Measurements from ENCODE around the gene THSD7A. TPM values are rescaled to one million over a fixed set of nuclear protein-coding genes. Genes with fewer than 3 reads are reported as not detected.

Gene THSD7A
- total and polyA plus RNA-seq, 2 of the 4 experiments (the other 2 are of a cell fraction) = 0.02 to 0.18 TPM

DNA sequence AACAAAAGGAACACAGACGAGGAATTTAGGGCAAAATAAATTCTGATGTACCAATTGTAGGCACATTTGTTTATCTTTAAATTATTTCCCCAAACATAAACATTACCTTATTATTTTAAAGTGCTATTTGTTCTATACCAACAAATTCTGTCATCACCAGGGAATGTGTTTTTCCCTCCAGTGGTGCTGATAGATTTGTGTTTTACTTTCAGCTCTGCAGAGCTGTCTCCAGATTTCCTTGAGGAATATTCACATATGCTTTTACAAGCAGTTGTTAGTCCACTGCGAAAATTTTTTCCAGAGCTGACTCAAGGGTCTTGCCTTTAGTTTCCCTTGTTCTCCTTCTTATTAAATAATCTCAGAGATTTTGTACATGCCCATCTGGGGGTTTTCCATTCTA is 495.6 kb downstream of the THSD7A start:
- Histone ChIP-seq H2AFZ (replicated peaks; ENCODE audit: low read length, poor library complexity) (no peak overlapping the region), H3K23ac (ENCODE audit: low read depth, low read length) (no peak overlapping the region), H2BK15ac (ENCODE audit: low read depth, low read length) (no peak overlapping the region), H3K9me3 (ENCODE audit: control insufficient read depth, insufficient read depth, low read length) (no peaks in the 10 kb centered on the region), H3K56ac (ENCODE audit: extremely low read depth, insufficient read depth, low read length) (no peak overlapping the region), H3K27ac (ENCODE audit: insufficient read depth, low read length) (no peak overlapping the region), H2AK5ac (ENCODE audit: low read depth, low read length) (no peak overlapping the region), H3K36me3 (ENCODE audit: control insufficient read depth, insufficient read depth, low read length) (no peaks in the 10 kb centered on the region), H4K8ac (ENCODE audit: low read depth in 2 of 2, low read length in 2 of 2) (no peak overlapping the region), H3K79me1 (ENCODE audit: low read depth in 1 of 2, low read length in 2 of 2) (no peaks in the 10 kb centered on the region), H2BK20ac (ENCODE audit: low read depth, low read length) (no peak overlapping the region), H2BK120ac (ENCODE audit: low read depth, low read length) (no peak overlapping the region), H3K4me3 (ENCODE audit: insufficient read depth, low read depth, low read length) (no peak overlapping the region), H3K18ac (ENCODE audit: low read depth, low read length) (no peak overlapping the region), H2BK5ac (ENCODE audit: low read depth, low read length, poor library complexity, severe bottlenecking) (no peak overlapping the region), H3K4me1 (ENCODE audit: control insufficient read depth, insufficient read depth, low read length) (no peaks in the 10 kb centered on the region), H3K14ac (replicated peaks; ENCODE audit: low read depth, low read length) (no peak overlapping the region), H3K27me3 (ENCODE audit: control insufficient read depth, insufficient read depth, low read length) (no peaks in the 10 kb centered on the region), H3K9me1 (ENCODE audit: insufficient read depth, low read length) (no peaks in the 10 kb centered on the region), H2AK9ac (replicated peaks; ENCODE audit: low read depth, low read length, poor library complexity) (no peak overlapping the region), H3K4ac (ENCODE audit: low read depth, low read length) (no peak overlapping the region), H4K20me1 (ENCODE audit: insufficient read depth, low read length) (no peaks in the 10 kb centered on the region), H3K4me2 (ENCODE audit: low read depth, low read length) (no peak overlapping the region), H4K5ac (ENCODE audit: low read depth, low read length) (no peak overlapping the region), H4K91ac (ENCODE audit: insufficient read depth, low read depth, low read length) (no peak overlapping the region), H3K9ac (ENCODE audit: low read depth, low read length) (no peak overlapping the region)
- WGBS, 2 experiments (ENCODE audit: extremely low coverage in 2 of 2, insufficient read length in 1 of 2) = no CpG with 5 or more reads among the region's 2 CpGs
- dilution Hi-C loops (cut with HindIII; ENCODE audit: low sequenced_read_pairs, unreplicated experiment) (no loop called here), in situ Hi-C loops (cut with MboI; ENCODE audit: low sequenced_read_pairs) (no loop called here), intact Hi-C loops (cut with micrococcal nuclease) (no loop called here)
- DNase-seq (no peak), ATAC-seq (ENCODE audit: low read depth) (no peak)
- BruUV-seq (replicated peaks) = no TSS peak
- TF ChIP-seq CHD1 (IDR thresholded peaks at IDR 0.05; ENCODE audit: low read depth, low read length) (no peak), USF2 (IDR thresholded peaks at IDR 0.05; ENCODE audit: low read depth, low read length) (no peak), RAD21 (IDR thresholded peaks at IDR 0.05; ENCODE audit: low read length) (no peak), RCOR1 (IDR thresholded peaks at IDR 0.05; ENCODE audit: insufficient replicate concordance, low read length) (no peak), BHLHE40 (IDR thresholded peaks at IDR 0.05; ENCODE audit: low read depth, low read length) (no peak), POLR2A (IDR thresholded peaks at IDR 0.05; ENCODE audit: low read depth, low read length) (no peak), NFE2L2 (IDR thresholded peaks at IDR 0.05; ENCODE audit: low read depth, low read length) (no peak), SMC3 (IDR thresholded peaks at IDR 0.05; ENCODE audit: low read depth, low read length) (no peak), RFX5 (IDR thresholded peaks at IDR 0.05; ENCODE audit: low read depth, low read length) (no peak), MAZ (IDR thresholded peaks at IDR 0.05; ENCODE audit: borderline replicate concordance, low read depth, low read length) (no peak), MXI1 (IDR thresholded peaks at IDR 0.05; ENCODE audit: borderline replicate concordance, low read depth, low read length) (no peak), MAFK (IDR thresholded peaks at IDR 0.05; ENCODE audit: low read depth, low read length) (no peak), FOS (IDR thresholded peaks at IDR 0.05; ENCODE audit: low read depth, low read length) (no peak), ELK1 (IDR thresholded peaks at IDR 0.05; ENCODE audit: borderline replicate concordance, low read depth, low read length) (no peak), CEBPB (IDR thresholded peaks at IDR 0.05; ENCODE audit: low read depth, low read length) (no peak)
- TF ChIP-seq, protein P1, sequence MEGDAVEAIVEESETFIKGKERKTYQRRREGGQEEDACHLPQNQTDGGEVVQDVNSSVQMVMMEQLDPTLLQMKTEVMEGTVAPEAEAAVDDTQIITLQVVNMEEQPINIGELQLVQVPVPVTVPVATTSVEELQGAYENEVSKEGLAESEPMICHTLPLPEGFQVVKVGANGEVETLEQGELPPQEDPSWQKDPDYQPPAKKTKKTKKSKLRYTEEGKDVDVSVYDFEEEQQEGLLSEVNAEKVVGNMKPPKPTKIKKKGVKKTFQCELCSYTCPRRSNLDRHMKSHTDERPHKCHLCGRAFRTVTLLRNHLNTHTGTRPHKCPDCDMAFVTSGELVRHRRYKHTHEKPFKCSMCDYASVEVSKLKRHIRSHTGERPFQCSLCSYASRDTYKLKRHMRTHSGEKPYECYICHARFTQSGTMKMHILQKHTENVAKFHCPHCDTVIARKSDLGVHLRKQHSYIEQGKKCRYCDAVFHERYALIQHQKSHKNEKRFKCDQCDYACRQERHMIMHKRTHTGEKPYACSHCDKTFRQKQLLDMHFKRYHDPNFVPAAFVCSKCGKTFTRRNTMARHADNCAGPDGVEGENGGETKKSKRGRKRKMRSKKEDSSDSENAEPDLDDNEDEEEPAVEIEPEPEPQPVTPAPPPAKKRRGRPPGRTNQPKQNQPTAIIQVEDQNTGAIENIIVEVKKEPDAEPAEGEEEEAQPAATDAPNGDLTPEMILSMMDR (conservative IDR thresholded peaks at IDR 0.05; ENCODE audit: low read depth, low read length) = no peak
- CTCF ChIA-PET = no interaction called here
- POLR2A ChIA-PET (ENCODE audit: unreplicated experiment) = no interaction called here

All from IMR-90 (cell line).